Activated CD4-positive, alpha-beta T cell treated with anti-CD3 and anti-CD28 coated beads, Interleukin-2, amount 10 ng/mL, durations not matched to agents 24 days and 14 days (primary cell): ENCODE data around the gene ROCK1. TPM values are rescaled to one million over a fixed set of nuclear protein-coding genes. Genes with fewer than 3 reads are reported as not detected.
"Not testable (repeated sequence)": the region's sequence is repeated elsewhere in the genome, so short reads cannot be mapped to it uniquely, and the experiment has no call there.

ENCODE experiments used
- DNase-seq: peaks from one replicate; pipeline ENCODE4 v3.0.0; 2022
- H3K27ac Mint-ChIP-seq: one replicate; pipeline ENCODE4 v1.8.0; 2022; ENCODE audit warnings: mild to moderate bottlenecking, mixed read lengths
- H3K27me3 Mint-ChIP-seq: one replicate; pipeline ENCODE4 v1.8.0; 2022; ENCODE audit warnings: mixed read lengths
- H3K36me3 Mint-ChIP-seq: one replicate; pipeline ENCODE4 v1.8.0; 2022; ENCODE audit warnings: low read depth, mild to moderate bottlenecking, mixed read lengths
- H3K4me1 Mint-ChIP-seq: one replicate; pipeline ENCODE4 v1.8.0; 2021; ENCODE audit warnings: mixed read lengths
- H3K4me3 Mint-ChIP-seq: one replicate; pipeline ENCODE4 v1.8.0; 2022; ENCODE audit warnings: mild to moderate bottlenecking, moderate library complexity, mixed read lengths
- H3K9me3 Mint-ChIP-seq: one replicate; pipeline ENCODE4 v1.8.0; 2021; ENCODE audit warnings: mixed read lengths
- intact Hi-C: fragments of 100-400 bp; cut with micrococcal nuclease; formaldehyde crosslinking; loops from one replicate; pipeline ENCODE4 v1.15.1; 2023
- total RNA-seq: library from RNA; stranded (reverse); gene quantifications from 2 replicates; pipeline ENCODE4 v1.2.3, GENCODE V29; 2022

Gene ROCK1
- total RNA-seq: 54.7 and 56.5 TPM in 2 replicates

DNA sequence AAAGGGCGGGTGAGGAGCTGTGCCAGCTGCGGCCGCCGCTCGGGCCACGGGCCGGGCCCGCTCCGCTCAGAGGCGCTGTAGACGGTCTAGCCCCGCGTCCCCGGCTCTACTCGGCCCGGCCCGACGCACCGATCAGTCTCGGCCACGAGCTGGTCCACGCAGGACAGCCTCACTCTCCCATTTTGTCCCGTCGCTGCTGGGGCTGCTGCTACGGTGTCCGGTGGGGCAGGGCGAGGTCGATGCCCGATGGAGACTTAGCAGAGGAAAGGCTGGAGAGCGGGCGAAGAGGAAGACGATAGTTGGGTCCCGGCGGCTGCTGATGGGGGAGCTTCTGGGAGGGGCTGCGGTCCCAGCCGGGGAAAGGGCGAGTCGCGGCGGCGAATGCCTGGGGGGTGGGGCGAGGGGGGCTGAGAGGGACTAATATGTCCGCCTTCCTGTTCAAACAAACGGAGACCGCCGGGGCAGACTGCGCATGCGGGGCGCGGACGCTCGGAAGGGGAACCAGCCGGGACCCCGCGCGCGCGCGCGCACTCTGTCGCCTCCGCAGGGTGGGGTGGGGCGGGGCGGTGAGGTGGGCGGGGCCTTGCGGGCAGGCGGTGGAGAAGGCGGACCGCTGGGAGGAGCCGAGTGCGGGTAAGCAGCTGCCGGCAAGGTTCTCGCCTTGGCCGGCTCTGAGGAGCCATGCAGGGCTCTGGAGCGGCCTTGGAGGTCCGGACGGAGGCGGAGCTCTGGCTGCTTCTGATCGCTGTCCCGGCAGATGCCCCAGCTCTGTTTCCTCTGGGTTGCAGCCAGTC, at the start of gene ROCK1:
TSS of gene ROCK1 (minus strand) at position 468 of the 794 bp plus-strand sequence. CDS start 903 bp downstream, outside the sequence.
- Mint-ChIP-seq H3K36me3 (peaks cover 9% of the 10 kb centered on the region), H3K4me3 (no peak within 1 kb of the TSS), H3K27ac (peak within 1 kb of the TSS; percentile 97), H3K9me3 (no peaks in the 10 kb centered on the region), H3K4me1 (peaks cover 21% of the 10 kb centered on the region), H3K27me3 (peaks cover 3% of the 10 kb centered on the region)
- intact Hi-C loops: loop anchor here (2.0 to 5.0 kb wide), 5 partner anchors 35 to 631 kb away; partner anchors contain the start of genes ABHD3 and ESCO1
- DNase-seq: peak; percentile 99

GRCh38 chr18:21155443-21155842, 43.8 kb upstream of the ROCK1 start:
- no peak for DNase-seq
- intact Hi-C loops: no loop called here
- peaks cover 2% of the 10 kb centered on the region for H3K27me3 Mint-ChIP-seq
- peaks cover 15% of the 10 kb centered on the region for H3K9me3 Mint-ChIP-seq
- H3K27ac Mint-ChIP-seq: no peak overlapping the region
- peaks cover 1% of the 10 kb centered on the region for H3K36me3 Mint-ChIP-seq
- no peaks in the 10 kb centered on the region for H3K4me1 Mint-ChIP-seq
- no peak overlapping the region for H3K4me3 Mint-ChIP-seq

- H3K27me3 Mint-ChIP-seq: no peaks in the 10 kb centered on the region
- H3K36me3 Mint-ChIP-seq: no peaks in the 10 kb centered on the region
- H3K4me1 Mint-ChIP-seq: no peaks in the 10 kb centered on the region
- intact Hi-C loops: no loop called here
- no peak overlapping the region for H3K4me3 Mint-ChIP-seq
- no peak for DNase-seq
- no peaks in the 10 kb centered on the region for H3K9me3 Mint-ChIP-seq
- H3K27ac Mint-ChIP-seq: no peak overlapping the region
Observed at GRCh38 chr18:21146016-21146415, 34.4 kb upstream of the ROCK1 start.

DNA sequence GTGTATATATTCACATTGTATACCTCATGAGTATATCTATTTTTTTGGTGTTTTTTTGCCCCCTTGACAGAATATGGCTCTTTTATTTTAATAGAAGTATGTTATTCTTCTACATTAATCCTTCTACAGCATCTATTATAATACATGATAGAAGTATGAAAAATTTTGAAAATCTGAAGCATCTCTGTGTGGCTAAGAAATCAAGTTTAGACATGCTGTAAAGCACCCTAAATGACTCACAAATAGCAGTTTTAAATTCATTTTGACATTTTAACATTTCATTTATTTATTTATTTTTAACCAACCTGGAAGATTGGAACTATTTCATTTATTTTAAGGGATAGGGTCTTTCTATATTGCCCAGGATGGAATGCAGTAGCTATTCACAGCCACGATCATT, 33.8 kb upstream of the ROCK1 start:
- H3K36me3 Mint-ChIP-seq: no peaks in the 10 kb centered on the region
- DNase-seq: no peak
- H3K4me1 Mint-ChIP-seq: no peaks in the 10 kb centered on the region
- intact Hi-C loops: no loop called here
- no peak overlapping the region for H3K27ac Mint-ChIP-seq
- H3K4me3 Mint-ChIP-seq: no peak overlapping the region
- no peaks in the 10 kb centered on the region for H3K27me3 Mint-ChIP-seq
- H3K9me3 Mint-ChIP-seq: no peaks in the 10 kb centered on the region

GRCh38 chr18:21141668-21142422, 30.2 kb upstream of the ROCK1 start:
- H3K27ac Mint-ChIP-seq: no peak overlapping the region
- H3K4me3 Mint-ChIP-seq: no peak overlapping the region
- peaks cover 6% of the 10 kb centered on the region for H3K27me3 Mint-ChIP-seq
- no peaks in the 10 kb centered on the region for H3K9me3 Mint-ChIP-seq
- DNase-seq: no peak
- intact Hi-C loops: no loop called here
- no peaks in the 10 kb centered on the region for H3K36me3 Mint-ChIP-seq
- H3K4me1 Mint-ChIP-seq: no peaks in the 10 kb centered on the region

DNA sequence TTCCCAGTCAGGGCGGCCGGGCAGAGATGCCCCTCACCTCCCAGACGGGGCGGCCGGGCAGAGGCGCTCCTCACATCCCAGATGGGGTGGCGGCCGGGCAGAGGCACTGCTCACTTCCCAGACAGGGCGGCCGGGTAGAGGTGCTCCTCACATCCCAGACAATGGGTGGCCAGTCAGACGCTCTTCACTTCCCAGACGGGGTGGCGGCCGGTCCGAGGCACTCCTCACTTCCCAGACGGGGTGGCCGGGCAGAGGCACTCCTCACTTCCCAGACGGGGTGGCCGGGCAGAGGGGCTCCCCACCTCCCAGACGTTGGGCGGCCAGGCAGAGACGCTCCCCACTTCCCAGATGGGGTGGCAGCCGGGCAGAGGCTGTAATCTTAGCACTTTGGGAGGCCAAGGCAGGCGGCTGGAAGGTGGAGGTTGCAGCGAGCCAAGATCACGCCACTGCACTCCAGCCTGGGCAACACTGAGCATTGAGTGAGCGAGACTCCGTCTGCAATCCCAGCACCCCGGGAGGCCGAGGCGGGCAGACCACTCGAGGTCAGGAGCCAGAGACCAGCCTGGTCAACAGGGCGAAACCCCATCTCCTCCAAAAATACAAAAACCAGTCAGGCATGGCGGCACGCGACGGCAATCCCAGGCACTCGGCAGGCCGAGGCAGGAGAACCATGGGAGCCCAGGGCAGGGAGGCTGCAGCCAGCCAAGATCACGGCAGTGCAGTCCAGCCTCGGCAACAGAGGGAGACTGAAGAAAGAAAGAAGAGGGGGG, 26.3 kb upstream of the ROCK1 start:
- H3K27me3 Mint-ChIP-seq, H3K9me3 Mint-ChIP-seq, DNase-seq, H3K36me3 Mint-ChIP-seq, H3K4me1 Mint-ChIP-seq, intact Hi-C loops, H3K27ac Mint-ChIP-seq, H3K4me3 Mint-ChIP-seq: not testable (repeated sequence)

DNA sequence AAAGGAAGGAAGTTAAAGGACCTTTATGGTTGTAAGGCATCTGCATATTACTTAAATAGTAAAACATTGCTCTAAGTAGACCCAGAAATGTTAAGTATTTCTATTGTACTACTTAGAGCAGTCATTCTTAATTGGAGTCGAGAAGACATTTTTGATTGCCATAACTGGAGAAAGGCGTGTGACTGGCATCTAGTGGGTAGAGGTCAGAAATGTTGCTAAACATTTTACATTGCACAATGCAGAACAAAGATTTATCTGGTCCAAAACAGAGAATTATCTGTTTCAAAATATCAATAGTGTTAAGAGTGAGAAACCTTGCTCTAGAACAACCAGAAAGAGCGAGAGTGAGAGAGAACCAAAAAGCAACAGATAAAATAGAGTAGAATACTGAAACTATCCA, 23.3 kb upstream of the ROCK1 start:
- H3K9me3 Mint-ChIP-seq: no peaks in the 10 kb centered on the region
- no peaks in the 10 kb centered on the region for H3K4me1 Mint-ChIP-seq
- H3K27me3 Mint-ChIP-seq: peaks cover 5% of the 10 kb centered on the region
- H3K4me3 Mint-ChIP-seq: no peak overlapping the region
- no peak overlapping the region for H3K27ac Mint-ChIP-seq
- peak; percentile 73 for DNase-seq
- intact Hi-C loops: no loop called here
- H3K36me3 Mint-ChIP-seq: no peaks in the 10 kb centered on the region

- no peaks in the 10 kb centered on the region for H3K9me3 Mint-ChIP-seq
- DNase-seq: no peak
- intact Hi-C loops: no loop called here
- no peaks in the 10 kb centered on the region for H3K4me1 Mint-ChIP-seq
- no peak overlapping the region for H3K27ac Mint-ChIP-seq
- peaks cover 5% of the 10 kb centered on the region for H3K27me3 Mint-ChIP-seq
- no peak overlapping the region for H3K4me3 Mint-ChIP-seq
- H3K36me3 Mint-ChIP-seq: no peaks in the 10 kb centered on the region
Observed at GRCh38 chr18:21132398-21132918, 20.8 kb upstream of the ROCK1 start.

DNA sequence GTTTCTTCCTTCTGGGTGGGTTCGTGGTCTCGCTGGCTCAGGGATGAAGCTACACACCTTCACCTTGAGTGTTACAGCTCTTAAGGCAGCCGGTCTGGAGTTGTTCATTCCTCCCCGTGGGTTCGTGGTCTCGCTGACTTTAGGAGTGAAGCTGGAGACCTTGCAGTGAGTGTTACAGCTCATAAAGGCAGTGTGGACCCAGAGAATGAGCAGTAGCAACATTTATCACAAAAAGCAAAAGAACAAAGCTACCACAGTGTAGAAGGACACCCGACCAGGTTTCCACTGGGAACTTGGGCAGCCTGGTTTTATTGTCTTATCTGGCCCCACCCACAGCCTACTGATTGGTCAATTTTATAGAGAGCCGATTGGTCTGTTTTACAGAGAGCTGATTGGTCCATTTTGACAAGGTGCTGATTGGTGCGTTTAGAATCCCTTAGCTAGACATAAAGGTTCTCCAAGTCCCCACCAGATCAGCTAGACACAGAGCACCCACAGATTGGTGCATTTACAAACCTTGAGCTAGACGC, 20.1 kb upstream of the ROCK1 start:
- Mint-ChIP-seq H3K36me3 (no peaks in the 10 kb centered on the region), H3K27me3 (peaks cover 6% of the 10 kb centered on the region), H3K4me3 (no peak overlapping the region), H3K9me3 (no peaks in the 10 kb centered on the region), H3K27ac (no peak overlapping the region), H3K4me1 (no peaks in the 10 kb centered on the region)
- DNase-seq: no peak
- intact Hi-C loops: no loop called here

- intact Hi-C loops: no loop called here
- Mint-ChIP-seq H3K27me3 (peaks cover 5% of the 10 kb centered on the region), H3K9me3 (no peaks in the 10 kb centered on the region)
Observed at GRCh38 chr18:21129566-21130216, 18.1 kb upstream of the ROCK1 start.

GRCh38 chr18:21123290-21123926, 11.8 kb upstream of the ROCK1 start:
- Mint-ChIP-seq H3K9me3 (no peaks in the 10 kb centered on the region), H3K27me3 (peaks cover 7% of the 10 kb centered on the region), H3K4me1 (peaks cover 4% of the 10 kb centered on the region), H3K4me3 (no peak overlapping the region), H3K27ac (no peak overlapping the region), H3K36me3 (no peaks in the 10 kb centered on the region)
- DNase-seq: no peak
- intact Hi-C loops: no loop called here

More at GRCh38 chr18:21129566-21130216, 18.1 kb upstream of the ROCK1 start:
- H3K4me3 Mint-ChIP-seq: no peak overlapping the region
- DNase-seq: no peak
- no peaks in the 10 kb centered on the region for H3K4me1 Mint-ChIP-seq
- no peak overlapping the region for H3K27ac Mint-ChIP-seq
- H3K36me3 Mint-ChIP-seq: no peaks in the 10 kb centered on the region

- DNase-seq: no peak
- Mint-ChIP-seq H3K9me3 (no peaks in the 10 kb centered on the region), H3K36me3 (no peaks in the 10 kb centered on the region), H3K4me1 (peaks cover 9% of the 10 kb centered on the region), H3K27me3 (peaks cover 14% of the 10 kb centered on the region), H3K27ac (no peak overlapping the region), H3K4me3 (no peak overlapping the region)
- intact Hi-C loops: no loop called here
Observed at GRCh38 chr18:21118806-21119205, 7.2 kb upstream of the ROCK1 start.
